ENCODE data around the gene NBEA. TPM values are rescaled to one million over a fixed set of nuclear protein-coding genes. Genes with fewer than 3 reads are reported as not detected.
A peak's percentile ranks its signal among the peaks of the same experiment; 100 is the strongest.

Gene NBEA
- total and polyA plus RNA-seq, 5 experiments from 2014 or later, result 1.1 to 8.0 (median 1.7) TPM

GRCh38 chr13:35129500-35129899, 187.4 kb downstream of the NBEA start:
- ATAC-seq (no peak), DNase-seq (no peak)
- Mint-ChIP-seq H3K4me3 (no peak overlapping the region), H3K27me3 (no peaks in the 10 kb centered on the region), H3K27ac (no peak overlapping the region), H3K9me3 (no peaks in the 10 kb centered on the region), H3K36me3 (peaks cover 5 to 22% (median 5%) of the 10 kb centered on the region in 3 donors), H3K4me1 (no peaks in the 10 kb centered on the region)
- POLR2A ChIA-PET, result no interaction called here

- no peaks in the 10 kb centered on the region for H3K27me3 Mint-ChIP-seq
- ATAC-seq (no peak), DNase-seq (no peak)
- no peaks in the 10 kb centered on the region for H3K9me3 Mint-ChIP-seq
- POLR2A ChIA-PET, result no interaction called here
- no peak overlapping the region for H3K4me3 Mint-ChIP-seq
- H3K27ac Mint-ChIP-seq, result no peak overlapping the region
- peaks cover 0 to 12% (median 0%) of the 10 kb centered on the region in 3 donors for H3K36me3 Mint-ChIP-seq
- no peaks in the 10 kb centered on the region for H3K4me1 Mint-ChIP-seq
Observed at GRCh38 chr13:35131471-35131870, 189.4 kb downstream of the NBEA start.

- no peak overlapping the region for H3K4me3 Mint-ChIP-seq
- POLR2A ChIA-PET, result no interaction called here
- DNase-seq (no peak), ATAC-seq (no peak)
- H3K9me3 Mint-ChIP-seq, result no peaks in the 10 kb centered on the region
- no peaks in the 10 kb centered on the region for H3K27me3 Mint-ChIP-seq
- peaks cover 0 to 8% (median 3%) of the 10 kb centered on the region in 3 donors for H3K36me3 Mint-ChIP-seq
- no peak overlapping the region for H3K27ac Mint-ChIP-seq
- H3K4me1 Mint-ChIP-seq, result peaks cover 0 to 6% (median 3%) of the 10 kb centered on the region in 4 donors
Observed at GRCh38 chr13:35136585-35136984, 194.5 kb downstream of the NBEA start.

- Mint-ChIP-seq H3K27ac (no peak overlapping the region), H3K9me3 (peaks cover 0 to 5% (median 0%) of the 10 kb centered on the region in 9 donors), H3K36me3 (peaks cover 0 to 18% (median 16%) of the 10 kb centered on the region in 3 donors), H3K27me3 (no peaks in the 10 kb centered on the region), H3K4me3 (no peak overlapping the region), H3K4me1 (peaks cover 0 to 6% (median 3%) of the 10 kb centered on the region in 4 donors)
- DNase-seq (no peak), ATAC-seq (no peak)
- POLR2A ChIA-PET, result interaction anchor here (0.7 kb wide), 1 partner anchor 1323 kb away, joined by 5 read pairs; no protein-coding TSS in a partner anchor
Observed at GRCh38 chr13:35139591-35139990, 197.5 kb downstream of the NBEA start.

GRCh38 chr13:35140321-35140720, 198.3 kb downstream of the NBEA start:
- Mint-ChIP-seq H3K27ac (no peak overlapping the region), H3K4me3 (no peak overlapping the region), H3K36me3 (peaks cover 0 to 22% (median 18%) of the 10 kb centered on the region in 3 donors), H3K27me3 (no peaks in the 10 kb centered on the region), H3K9me3 (peaks cover 0 to 6% (median 0%) of the 10 kb centered on the region in 9 donors), H3K4me1 (peaks cover 0 to 6% (median 3%) of the 10 kb centered on the region in 4 donors)
- POLR2A ChIA-PET, result interaction anchor here (0.7 kb wide), 1 partner anchor 1324 kb away, joined by 5 read pairs; no protein-coding TSS in a partner anchor
- no peak for ATAC-seq
- DNase-seq, result no peak

- peaks cover 0 to 6% (median 3%) of the 10 kb centered on the region in 4 donors for H3K4me1 Mint-ChIP-seq
- no peak overlapping the region for H3K4me3 Mint-ChIP-seq
- POLR2A ChIA-PET, result no interaction called here
- H3K27me3 Mint-ChIP-seq, result no peaks in the 10 kb centered on the region
- H3K9me3 Mint-ChIP-seq, result peaks cover 0 to 6% (median 0%) of the 10 kb centered on the region in 9 donors
- DNase-seq (no peak), ATAC-seq (no peak)
- peaks cover 0 to 26% (median 22%) of the 10 kb centered on the region in 3 donors for H3K36me3 Mint-ChIP-seq
- H3K27ac Mint-ChIP-seq, result no peak overlapping the region
Observed at GRCh38 chr13:35140831-35141230, 198.8 kb downstream of the NBEA start.

- H3K27ac Mint-ChIP-seq, result no peak overlapping the region
- peaks cover 0 to 6% (median 3%) of the 10 kb centered on the region in 4 donors for H3K4me1 Mint-ChIP-seq
- H3K4me3 Mint-ChIP-seq, result no peak overlapping the region
- DNase-seq, result no peak
- H3K9me3 Mint-ChIP-seq, result peaks cover 0 to 11% (median 0%) of the 10 kb centered on the region in 9 donors
- ATAC-seq, result no peak
- POLR2A ChIA-PET, result no interaction called here
- peaks cover 0 to 30% (median 25%) of the 10 kb centered on the region in 3 donors for H3K36me3 Mint-ChIP-seq
- H3K27me3 Mint-ChIP-seq, result no peaks in the 10 kb centered on the region
Observed at GRCh38 chr13:35143123-35143522, 201.1 kb downstream of the NBEA start.

- no peak for DNase-seq
- H3K9me3 Mint-ChIP-seq, result peaks cover 0 to 11% (median 0%) of the 10 kb centered on the region in 9 donors
- POLR2A ChIA-PET, result no interaction called here
- no peak overlapping the region for H3K27ac Mint-ChIP-seq
- no peaks in the 10 kb centered on the region for H3K27me3 Mint-ChIP-seq
- no peak for ATAC-seq
- no peak overlapping the region for H3K4me3 Mint-ChIP-seq
- peaks cover 0 to 28% (median 25%) of the 10 kb centered on the region in 3 donors for H3K36me3 Mint-ChIP-seq
- peaks cover 0 to 5% (median 3%) of the 10 kb centered on the region in 4 donors for H3K4me1 Mint-ChIP-seq
Observed at GRCh38 chr13:35144166-35144890, 202.3 kb downstream of the NBEA start.

GRCh38 chr13:35146686-35147085, 204.6 kb downstream of the NBEA start:
- Mint-ChIP-seq H3K4me3 (no peak overlapping the region), H3K36me3 (peaks cover 0 to 26% (median 22%) of the 10 kb centered on the region in 3 donors), H3K27me3 (no peaks in the 10 kb centered on the region), H3K4me1 (no peaks in the 10 kb centered on the region), H3K27ac (no peak overlapping the region), H3K9me3 (peaks cover 0 to 11% (median 0%) of the 10 kb centered on the region in 9 donors)
- POLR2A ChIA-PET, result no interaction called here
- no peak for DNase-seq
- ATAC-seq, result no peak

- ATAC-seq (no peak), DNase-seq (peak in 5 of 10 donors; percentile 6 to 43 (median 16))
- no peaks in the 10 kb centered on the region for H3K27me3 Mint-ChIP-seq
- POLR2A ChIA-PET, result no interaction called here
- no peak overlapping the region for H3K27ac Mint-ChIP-seq
- no peak overlapping the region for H3K4me3 Mint-ChIP-seq
- H3K9me3 Mint-ChIP-seq, result no peaks in the 10 kb centered on the region
- peaks cover 2 to 3% (median 2%) of the 10 kb centered on the region in 4 donors for H3K4me1 Mint-ChIP-seq
- H3K36me3 Mint-ChIP-seq, result peaks cover 0 to 7% (median 2%) of the 10 kb centered on the region in 3 donors
Observed at GRCh38 chr13:35157143-35157755, 215.2 kb downstream of the NBEA start.

GRCh38 chr13:35159041-35159440, 217.0 kb downstream of the NBEA start:
- Mint-ChIP-seq H3K27me3 (no peaks in the 10 kb centered on the region), H3K36me3 (peaks cover 0 to 7% (median 2%) of the 10 kb centered on the region in 3 donors), H3K4me3 (no peak overlapping the region), H3K27ac (peak overlapping the region in 1 of 10 donors; percentile 12), H3K4me1 (peaks cover 5 to 7% (median 6%) of the 10 kb centered on the region in 4 donors), H3K9me3 (no peaks in the 10 kb centered on the region)
- POLR2A ChIA-PET, result no interaction called here
- no peak for DNase-seq
- ATAC-seq, result no peak

- Mint-ChIP-seq H3K4me3 (no peak overlapping the region), H3K4me1 (peaks cover 5 to 7% (median 6%) of the 10 kb centered on the region in 4 donors), H3K27ac (peak overlapping the region in 1 of 10 donors; percentile 1), H3K9me3 (no peaks in the 10 kb centered on the region), H3K27me3 (no peaks in the 10 kb centered on the region), H3K36me3 (peaks cover 0 to 4% (median 2%) of the 10 kb centered on the region in 3 donors)
- ATAC-seq (no peak), DNase-seq (no peak)
- POLR2A ChIA-PET, result no interaction called here
Observed at GRCh38 chr13:35160896-35161295, 218.8 kb downstream of the NBEA start.

GRCh38 chr13:35162420-35162819, 220.3 kb downstream of the NBEA start:
- no peak for ATAC-seq
- POLR2A ChIA-PET, result no interaction called here
- no peaks in the 10 kb centered on the region for H3K9me3 Mint-ChIP-seq

More at GRCh38 chr13:35162420-35162819, 220.3 kb downstream of the NBEA start:
- no peaks in the 10 kb centered on the region for H3K27me3 Mint-ChIP-seq
- peaks cover 4 to 7% (median 6%) of the 10 kb centered on the region in 4 donors for H3K4me1 Mint-ChIP-seq
- no peak for DNase-seq
- peak overlapping the region in 9 of 10 donors; percentile 16 to 71 (median 62) for H3K4me3 Mint-ChIP-seq
- peaks cover 0 to 4% (median 2%) of the 10 kb centered on the region in 3 donors for H3K36me3 Mint-ChIP-seq
- H3K27ac Mint-ChIP-seq, result peak overlapping the region in 8 of 10 donors; percentile 11 to 91 (median 74)
